CD14-positive monocyte (primary cell): ENCODE data around the gene C3orf20. TPM values are rescaled to one million over a fixed set of nuclear protein-coding genes. Genes with fewer than 3 reads are reported as not detected.

Source experiments
- DNase-seq, 3 donors: peaks; one replicate each; pipeline ENCODE4 v3.0.0-alpha.2; 2011 to 2022
- H2AFZ ChIP-seq: 2 replicates; pipeline ENCODE4 v1.6.0; 2012; ENCODE audit warnings: mild to moderate bottlenecking, low read depth, low read length, inconsistent platforms; ENCODE audit not compliant: insufficient read depth, poor library complexity, severe bottlenecking
- H3K27ac ChIP-seq, 2 donors: 1 replicate in 1 of 2; 2 replicates in 1 of 2; pipeline ENCODE4 v1.5.1; 2012 to 2013; ENCODE audit warnings: low read length in 2 of 2, control low read depth in 1 of 2, inconsistent platforms in 1 of 2, low read depth in 1 of 2, mild to moderate bottlenecking in 1 of 2
- H3K27me3 ChIP-seq, 2 donors: one replicate each; pipeline versions ENCODE4 v1.6.0 to v1.6.1; 2011 to 2013; ENCODE audit warnings: low read length in 2 of 2; ENCODE audit not compliant: control insufficient read depth in 2 of 2, insufficient read depth in 2 of 2
- H3K36me3 ChIP-seq, 2 donors: replicated peaks in 1 of 2; 1 replicate in 1 of 2; 2 replicates in 1 of 2; pipeline versions ENCODE4 v1.5.1 to v1.6.1; 2012 to 2013; ENCODE audit warnings: low read length in 2 of 2, control low read depth in 1 of 2, inconsistent platforms in 1 of 2, mild to moderate bottlenecking in 1 of 2; ENCODE audit not compliant: insufficient read depth in 2 of 2, control insufficient read depth in 1 of 2
- H3K4me1 ChIP-seq, 2 donors: 1 replicate in 1 of 2; 2 replicates in 1 of 2; pipeline versions ENCODE4 v1.5.1 to v1.6.1; 2012 to 2013; ENCODE audit warnings: low read length in 2 of 2, control low read depth in 1 of 2, inconsistent platforms in 1 of 2, mild to moderate bottlenecking in 1 of 2, moderate library complexity in 1 of 2; ENCODE audit not compliant: insufficient read depth in 2 of 2, control insufficient read depth in 1 of 2
- H3K4me2 ChIP-seq: replicated peaks from 2 replicates; pipeline ENCODE3; 2012; ENCODE audit warnings: low read length, moderate library complexity, mild to moderate bottlenecking; ENCODE audit not compliant: poor library complexity, severe bottlenecking; ENCODE audit errors: extremely low read depth
- H3K4me3 ChIP-seq, 3 experiments: fragments of 200-600 bp in 1 of 3; sonication (generic) in 1 of 3; replicated peaks in 1 of 3; 1 replicate in 2 of 3; 2 replicates in 1 of 3; pipeline ENCODE4 v1.5.1; 2011 to 2013; ENCODE audit warnings: low read length in 3 of 3, mild to moderate bottlenecking in 3 of 3, control low read depth in 2 of 3, low read depth in 2 of 3, inconsistent platforms in 1 of 3, moderate library complexity in 1 of 3
- H3K79me2 ChIP-seq: 2 replicates; pipeline ENCODE4 v1.6.0; 2012; ENCODE audit warnings: mild to moderate bottlenecking, control low read depth, inconsistent platforms, low read length, moderate library complexity; ENCODE audit not compliant: insufficient read depth
- H3K9ac ChIP-seq: 2 replicates; pipeline ENCODE4 v1.6.0; 2017; ENCODE audit warnings: low read length, mild to moderate bottlenecking; ENCODE audit not compliant: insufficient read depth, poor library complexity, severe bottlenecking
- H3K9me3 ChIP-seq, 2 donors: replicated peaks in 1 of 2; 1 replicate in 1 of 2; 2 replicates in 1 of 2; pipeline versions ENCODE4 v1.5.1 to v1.6.1; 2012 to 2013; ENCODE audit warnings: low read length in 2 of 2, control low read depth in 1 of 2; ENCODE audit not compliant: control insufficient read depth in 1 of 2, insufficient read depth in 1 of 2
- H4K20me1 ChIP-seq: 2 replicates; pipeline ENCODE4 v1.6.0; 2012; ENCODE audit warnings: mild to moderate bottlenecking, low read length, control low read depth, moderate library complexity; ENCODE audit not compliant: insufficient read depth
- H3K27ac Mint-ChIP-seq, 7 donors: one replicate each; pipeline ENCODE4 v1.8.0; 2020; ENCODE audit warnings: mild to moderate bottlenecking in 7 of 7, mixed read lengths in 7 of 7, moderate library complexity in 6 of 7, inconsistent platforms in 2 of 7
- H3K27me3 Mint-ChIP-seq, 3 donors: one replicate each; pipeline ENCODE4 v1.8.0; 2021 to 2022; ENCODE audit warnings: low read depth in 3 of 3, mild to moderate bottlenecking in 3 of 3, mixed read lengths in 3 of 3, moderate library complexity in 3 of 3, inconsistent platforms in 1 of 3
- H3K36me3 Mint-ChIP-seq, 2 donors: one replicate each; pipeline ENCODE4 v1.8.0; 2020; ENCODE audit warnings: mixed read lengths in 2 of 2, inconsistent platforms in 1 of 2, mild to moderate bottlenecking in 1 of 2
- H3K4me1 Mint-ChIP-seq: one replicate; pipeline ENCODE4 v1.8.0; 2020; ENCODE audit warnings: mild to moderate bottlenecking, mixed read lengths
- H3K4me3 Mint-ChIP-seq, 2 donors: one replicate each; pipeline ENCODE4 v1.8.0; 2020; ENCODE audit warnings: mild to moderate bottlenecking in 2 of 2, mixed read lengths in 2 of 2, moderate library complexity in 1 of 2
- H3K9me3 Mint-ChIP-seq, 7 donors: one replicate each; pipeline ENCODE4 v1.8.0; 2020 to 2022; ENCODE audit warnings: mixed read lengths in 7 of 7, mild to moderate bottlenecking in 6 of 7, moderate library complexity in 6 of 7, inconsistent platforms in 2 of 7
- CTCF ChIP-seq: fragments of 200-600 bp; IDR thresholded peaks from one replicate; pipeline ENCODE4 v1.8.0; 2022; ENCODE audit warnings: antibody characterized with exemption, mild to moderate bottlenecking
- WGBS: methylation state at CpG from one replicate; pipeline ENCODE4 v1.1.5; 2013; ENCODE audit warnings: missing lambda C conversion rate; ENCODE audit not compliant: insufficient coverage; 5-methylcytosine and 5-hydroxymethylcytosine counted together
- intact Hi-C, 2 donors: fragments of 100-400 bp; cut with micrococcal nuclease; formaldehyde crosslinking; loops; one replicate each; pipeline versions ENCODE4 v1.15.0 to v1.15.1; 2023
- polyA plus RNA-seq, 3 donors: library from polyadenylated mRNA; depleted of rRNA in 1 of 3; unstranded in 2 of 3; stranded (reverse) in 1 of 3; fragments of 300-500 nt in 2 of 3; fragments of >200 nt in 1 of 3; fragmentation: Illumina TruSeq in 2 of 3; gene quantifications; 1 replicate in 2 of 3; 2 replicates in 1 of 3; pipeline ENCODE4 v1.2.3, GENCODE V29; 2012 to 2021

C3orf20 gene
- polyA plus RNA-seq, 3 donors = 0.11 TPM; not detected in 2

- Histone ChIP-seq H4K20me1 (no peaks in the 10 kb centered on the region), H3K27ac (no peak overlapping the region), H3K79me2 (no peaks in the 10 kb centered on the region), H3K36me3 (no peaks in the 10 kb centered on the region), H3K4me3 (no peak overlapping the region), H3K9ac (no peak overlapping the region), H2AFZ (no peak overlapping the region), H3K4me2 (no peak overlapping the region), H3K4me1 (no peaks in the 10 kb centered on the region), H3K9me3 (no peaks in the 10 kb centered on the region), H3K27me3 (no peaks in the 10 kb centered on the region)
- Mint-ChIP-seq H3K27ac (no peak overlapping the region), H3K4me3 (no peak overlapping the region), H3K4me1 (no peaks in the 10 kb centered on the region), H3K36me3 (no peaks in the 10 kb centered on the region), H3K27me3 (peaks cover 8 to 20% (median 11%) of the 10 kb centered on the region in 3 donors), H3K9me3 (peaks cover 0 to 9% (median 0%) of the 10 kb centered on the region in 7 donors)
- intact Hi-C loops = no loop called here
- 100% methylated on average over 1 of the region's 6 CpGs for WGBS
- DNase-seq = no peak
- TF ChIP-seq CTCF = no peak
Observed at GRCh38 chr3:14627815-14628214, 47.1 kb upstream of the C3orf20 start.

- Histone ChIP-seq H3K9me3 (no peaks in the 10 kb centered on the region), H3K36me3 (no peaks in the 10 kb centered on the region), H3K27ac (no peak overlapping the region), H3K4me1 (no peaks in the 10 kb centered on the region), H3K9ac (no peak overlapping the region), H3K79me2 (no peaks in the 10 kb centered on the region), H4K20me1 (no peaks in the 10 kb centered on the region), H3K4me3 (no peak overlapping the region), H3K27me3 (no peaks in the 10 kb centered on the region), H3K4me2 (no peak overlapping the region), H2AFZ (no peak overlapping the region)
- Mint-ChIP-seq H3K36me3 (no peaks in the 10 kb centered on the region), H3K27me3 (peaks cover 6 to 19% (median 7%) of the 10 kb centered on the region in 3 donors), H3K4me1 (no peaks in the 10 kb centered on the region), H3K27ac (no peak overlapping the region), H3K4me3 (no peak overlapping the region), H3K9me3 (peaks cover 0 to 9% (median 0%) of the 10 kb centered on the region in 7 donors)
- no peak for TF ChIP-seq CTCF
- intact Hi-C loops = no loop called here
- 78% methylated on average over 4 of the region's 4 CpGs for WGBS
- DNase-seq = no peak
Observed at GRCh38 chr3:14628406-14628805, 46.5 kb upstream of the C3orf20 start.
